Osteoblast (primary cell): Measurements from ENCODE around the gene TECTB. TPM values are rescaled to one million over a fixed set of nuclear protein-coding genes. Genes with fewer than 3 reads are reported as not detected.

Source experiments
- DNase-seq: peaks from one replicate; pipeline ENCODE4 v3.0.0; 2011; ENCODE audit warnings: low spot score, mixed read lengths; ENCODE audit not compliant: insufficient read length; ENCODE audit errors: missing footprints
- H2AFZ ChIP-seq: 2 replicates; pipeline ENCODE4 v1.6.0; 2011; ENCODE audit warnings: mild to moderate bottlenecking, low read length
- H3K27ac ChIP-seq: 2 replicates; pipeline ENCODE4 v1.5.1; 2011; ENCODE audit warnings: mild to moderate bottlenecking, low read depth, low read length, moderate library complexity
- H3K27me3 ChIP-seq: 2 replicates; pipeline ENCODE4 v1.6.0; 2012; ENCODE audit warnings: mild to moderate bottlenecking, control low read depth, inconsistent platforms, low read length, moderate library complexity; ENCODE audit not compliant: insufficient read depth
- H3K36me3 ChIP-seq: 2 replicates; pipeline ENCODE4 v1.5.1; 2011; ENCODE audit warnings: mild to moderate bottlenecking, low read length, control low read depth, moderate library complexity; ENCODE audit not compliant: insufficient read depth
- H3K4me1 ChIP-seq: 2 replicates; pipeline ENCODE4 v1.5.1; 2011; ENCODE audit warnings: mild to moderate bottlenecking, low read length, control low read depth, moderate library complexity; ENCODE audit not compliant: insufficient read depth
- H3K4me2 ChIP-seq: 2 replicates; pipeline ENCODE4 v1.6.0; 2011; ENCODE audit warnings: mild to moderate bottlenecking, low read length; ENCODE audit not compliant: insufficient read depth
- H3K4me3 ChIP-seq: fragments of 200-600 bp; sonication (generic); 3 replicates; pipeline ENCODE4 v1.5.1; 2012; ENCODE audit warnings: mild to moderate bottlenecking, low read length, inconsistent platforms; ENCODE audit not compliant: insufficient read depth
- H3K79me2 ChIP-seq: 2 replicates; pipeline ENCODE4 v1.6.0; 2012; ENCODE audit warnings: mild to moderate bottlenecking, low read length, control low read depth, inconsistent platforms; ENCODE audit not compliant: insufficient read depth
- H3K9me3 ChIP-seq: 2 replicates; pipeline ENCODE4 v1.5.1; 2011; ENCODE audit warnings: low read depth, low read length, control low read depth
- H4K20me1 ChIP-seq: 2 replicates; pipeline ENCODE4 v1.6.0; 2012; ENCODE audit warnings: mild to moderate bottlenecking, low read length, control low read depth; ENCODE audit not compliant: insufficient read depth
- total RNA-seq: library from RNA; depleted of rRNA; stranded (reverse); fragments of >200 nt; gene quantifications from 2 replicates; pipeline ENCODE4 v1.2.3, GENCODE V29; 2012
- TF ChIP-seq, protein P1 (sequence below): IDR thresholded peaks from 2 replicates; pipeline ENCODE4 v1.5.1; 2011; ENCODE audit warnings: mild to moderate bottlenecking, low read depth, low read length, moderate library complexity; ENCODE audit errors: extremely low read depth

The TECTB gene
- total RNA-seq, 1 donor = not detected

DNA sequence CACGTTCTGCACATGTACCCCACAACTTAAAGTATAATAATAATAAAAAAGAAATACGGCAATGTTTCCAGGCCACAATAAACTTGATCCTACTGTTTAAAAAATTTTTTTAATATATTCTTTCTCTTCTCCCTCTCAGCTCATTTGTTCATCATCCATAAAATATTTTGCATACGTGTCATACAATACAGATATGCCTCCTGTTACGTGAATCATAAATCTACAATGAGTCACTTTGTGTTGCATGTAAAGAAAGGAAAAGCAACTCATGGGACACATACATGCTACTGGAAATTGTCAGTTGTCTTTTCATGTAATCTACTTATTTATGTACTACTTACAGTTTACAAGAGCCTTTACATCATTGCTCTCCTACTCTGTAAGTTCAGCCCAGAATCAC is 1.1 kb upstream of the TECTB start:
- H3K4me3 ChIP-seq = no peak overlapping the region
- no peaks in the 10 kb centered on the region for H4K20me1 ChIP-seq
- H3K9me3 ChIP-seq = no peaks in the 10 kb centered on the region
- TF ChIP-seq, protein P1, sequence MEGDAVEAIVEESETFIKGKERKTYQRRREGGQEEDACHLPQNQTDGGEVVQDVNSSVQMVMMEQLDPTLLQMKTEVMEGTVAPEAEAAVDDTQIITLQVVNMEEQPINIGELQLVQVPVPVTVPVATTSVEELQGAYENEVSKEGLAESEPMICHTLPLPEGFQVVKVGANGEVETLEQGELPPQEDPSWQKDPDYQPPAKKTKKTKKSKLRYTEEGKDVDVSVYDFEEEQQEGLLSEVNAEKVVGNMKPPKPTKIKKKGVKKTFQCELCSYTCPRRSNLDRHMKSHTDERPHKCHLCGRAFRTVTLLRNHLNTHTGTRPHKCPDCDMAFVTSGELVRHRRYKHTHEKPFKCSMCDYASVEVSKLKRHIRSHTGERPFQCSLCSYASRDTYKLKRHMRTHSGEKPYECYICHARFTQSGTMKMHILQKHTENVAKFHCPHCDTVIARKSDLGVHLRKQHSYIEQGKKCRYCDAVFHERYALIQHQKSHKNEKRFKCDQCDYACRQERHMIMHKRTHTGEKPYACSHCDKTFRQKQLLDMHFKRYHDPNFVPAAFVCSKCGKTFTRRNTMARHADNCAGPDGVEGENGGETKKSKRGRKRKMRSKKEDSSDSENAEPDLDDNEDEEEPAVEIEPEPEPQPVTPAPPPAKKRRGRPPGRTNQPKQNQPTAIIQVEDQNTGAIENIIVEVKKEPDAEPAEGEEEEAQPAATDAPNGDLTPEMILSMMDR = no peak
- H3K27ac ChIP-seq = no peak overlapping the region
- H3K27me3 ChIP-seq = no peaks in the 10 kb centered on the region
- H2AFZ ChIP-seq = no peak overlapping the region
- no peak overlapping the region for H3K4me2 ChIP-seq
- H3K4me1 ChIP-seq = peaks cover 26% of the 10 kb centered on the region
- no peaks in the 10 kb centered on the region for H3K36me3 ChIP-seq
- DNase-seq = no peak
- no peaks in the 10 kb centered on the region for H3K79me2 ChIP-seq

DNA sequence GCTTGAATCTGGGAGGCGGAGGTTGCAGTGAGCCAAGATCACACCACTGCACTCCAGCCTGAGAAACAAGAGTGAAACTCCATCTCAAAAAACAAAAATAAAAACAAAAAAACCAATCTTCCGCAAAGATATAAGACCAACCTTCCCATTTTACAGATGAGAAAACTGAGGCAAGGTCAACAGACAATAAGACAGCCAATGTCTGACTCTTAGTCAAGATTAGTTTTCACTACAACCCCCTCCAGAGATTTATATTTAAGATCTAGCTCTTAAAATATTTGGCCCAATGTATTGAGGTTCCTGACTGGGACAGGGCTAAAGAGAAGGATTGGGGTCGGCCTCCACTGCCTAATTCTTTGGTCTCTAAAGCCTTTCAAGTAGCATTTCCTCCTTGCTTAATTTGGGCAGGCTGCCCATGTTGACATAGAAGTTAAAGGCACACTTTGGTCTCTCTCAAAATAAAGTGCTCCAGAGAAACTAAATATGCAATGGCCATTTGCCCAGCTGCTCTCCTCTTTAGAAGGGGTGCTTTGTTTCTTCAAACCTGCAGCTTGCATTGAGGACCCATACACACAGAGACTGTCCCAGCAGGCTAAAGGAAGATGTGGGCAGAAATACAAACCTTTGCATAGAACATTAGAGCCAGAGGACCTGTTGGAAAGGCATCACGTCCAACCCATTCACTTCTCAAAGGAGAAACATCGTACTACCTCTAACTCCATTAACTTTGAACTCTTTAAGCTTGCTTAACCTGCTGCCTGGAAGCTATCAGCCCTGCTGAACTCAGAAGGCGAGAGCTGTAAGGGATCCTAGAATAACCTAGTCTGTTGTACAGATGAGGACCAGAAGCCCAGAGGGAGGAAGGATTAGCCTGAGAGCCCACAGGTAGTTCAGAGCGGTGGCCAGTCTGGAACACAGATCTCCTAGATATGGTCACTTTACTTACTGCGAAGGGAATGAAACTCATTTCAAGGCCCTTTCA is 3.9 kb downstream of the TECTB start:
- DNase-seq = no peak
- Histone ChIP-seq H3K79me2 (no peaks in the 10 kb centered on the region), H3K4me3 (no peak overlapping the region), H3K9me3 (no peaks in the 10 kb centered on the region), H3K4me2 (peak overlapping the region; percentile 59), H3K4me1 (peaks cover 14% of the 10 kb centered on the region), H3K36me3 (no peaks in the 10 kb centered on the region), H3K27me3 (no peaks in the 10 kb centered on the region), H4K20me1 (no peaks in the 10 kb centered on the region), H2AFZ (no peak overlapping the region), H3K27ac (peak overlapping the region; percentile 50)
- TF ChIP-seq, protein P1 = no peak

DNA sequence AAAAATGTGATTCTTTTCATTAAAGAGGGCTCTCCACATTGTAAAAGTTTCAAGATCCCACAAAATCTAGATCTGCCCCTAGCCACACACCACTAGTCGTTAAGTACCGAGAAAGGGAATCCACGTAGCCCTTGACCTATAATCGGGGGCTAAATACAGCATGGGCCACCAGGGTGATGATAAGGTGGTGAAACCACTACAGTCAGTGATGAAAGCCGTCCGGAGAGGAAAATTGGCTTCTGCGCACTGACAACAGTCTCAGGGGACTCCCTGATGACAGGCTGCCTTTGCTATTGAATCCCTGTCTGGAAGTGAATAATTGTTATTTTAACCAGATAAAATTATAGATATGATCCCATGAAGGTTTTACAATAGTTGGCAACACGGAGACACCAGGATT is 4.6 kb downstream of the TECTB start:
- no peaks in the 10 kb centered on the region for H3K27me3 ChIP-seq
- no peaks in the 10 kb centered on the region for H4K20me1 ChIP-seq
- peaks cover 14% of the 10 kb centered on the region for H3K4me1 ChIP-seq
- no peaks in the 10 kb centered on the region for H3K9me3 ChIP-seq
- peak overlapping the region; percentile 59 for H3K4me2 ChIP-seq
- H3K27ac ChIP-seq = peak overlapping the region; percentile 50
- no peak overlapping the region for H2AFZ ChIP-seq
- DNase-seq = no peak
- TF ChIP-seq, protein P1 = no peak
- H3K79me2 ChIP-seq = no peaks in the 10 kb centered on the region
- no peaks in the 10 kb centered on the region for H3K36me3 ChIP-seq
- H3K4me3 ChIP-seq = no peak overlapping the region

DNA sequence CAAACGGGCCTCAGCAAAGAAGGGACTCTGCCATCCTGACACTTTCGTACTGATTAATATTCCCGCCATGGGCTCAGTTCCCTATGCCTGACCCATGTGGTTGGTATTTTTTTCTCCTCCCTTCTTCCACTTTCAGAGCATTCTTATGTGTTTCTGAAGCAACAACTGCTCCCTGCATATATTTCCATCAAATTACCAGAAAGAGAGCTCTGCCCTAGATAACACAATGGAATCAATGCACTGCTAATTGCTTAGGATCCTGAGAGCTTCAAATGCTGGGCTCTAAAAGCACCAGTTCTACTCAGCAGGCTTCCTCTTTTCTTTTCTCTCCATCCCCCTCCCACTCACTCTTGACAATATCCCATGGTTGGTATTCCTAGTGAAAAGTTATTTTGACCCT is 5.3 kb downstream of the TECTB start:
- H2AFZ ChIP-seq = no peak overlapping the region
- peak overlapping the region; percentile 30 for H3K27ac ChIP-seq
- no peaks in the 10 kb centered on the region for H3K27me3 ChIP-seq
- TF ChIP-seq, protein P1 = no peak
- no peaks in the 10 kb centered on the region for H4K20me1 ChIP-seq
- DNase-seq = no peak
- H3K9me3 ChIP-seq = no peaks in the 10 kb centered on the region
- no peaks in the 10 kb centered on the region for H3K36me3 ChIP-seq
- H3K4me1 ChIP-seq = peaks cover 14% of the 10 kb centered on the region
- peak overlapping the region; percentile 59 for H3K4me2 ChIP-seq
- no peaks in the 10 kb centered on the region for H3K79me2 ChIP-seq
- H3K4me3 ChIP-seq = no peak overlapping the region
